Measurements from ENCODE around the gene DSCAM. TPM values are rescaled to one million over a fixed set of nuclear protein-coding genes. Genes with fewer than 3 reads are reported as not detected.

Gene DSCAM
- total RNA-seq, 1 donor = not detected

GRCh38 chr21:40606341-40606740 lies 240.6 kb downstream of the DSCAM start:
- no peak for DNase-seq (ENCODE audit: low read depth)
- no peak overlapping the region for H3K4me3 ChIP-seq (ENCODE audit: low read depth, low read length)
- no peak for TF ChIP-seq CTCF (IDR thresholded peaks at IDR 0.05; ENCODE audit: insufficient read depth, low read depth, low read length)

DNA sequence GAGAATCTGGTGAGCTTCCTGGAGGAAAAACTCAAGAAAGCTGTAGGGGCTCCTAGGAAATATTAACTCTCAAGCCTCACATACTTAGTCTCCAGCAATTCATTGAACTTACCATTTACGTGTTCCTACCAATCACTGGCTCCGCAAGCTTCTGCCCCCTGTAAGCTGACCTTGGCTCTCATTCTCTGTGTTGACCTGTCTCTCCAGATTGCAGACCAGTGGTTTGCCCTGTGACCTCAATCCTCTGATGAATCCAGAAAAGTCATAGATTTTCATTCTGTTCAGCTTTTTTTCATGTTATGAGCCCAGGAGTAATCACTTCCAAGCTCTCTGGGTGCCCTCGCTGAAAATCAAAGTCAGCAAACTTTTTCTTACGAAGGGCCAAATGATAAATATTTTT lies 241.9 kb downstream of the DSCAM start:
- DNase-seq (ENCODE audit: low read depth) = no peak
- H3K4me3 ChIP-seq (ENCODE audit: low read depth, low read length) = no peak overlapping the region
- TF ChIP-seq CTCF (IDR thresholded peaks at IDR 0.05; ENCODE audit: insufficient read depth, low read depth, low read length) = no peak

DNA sequence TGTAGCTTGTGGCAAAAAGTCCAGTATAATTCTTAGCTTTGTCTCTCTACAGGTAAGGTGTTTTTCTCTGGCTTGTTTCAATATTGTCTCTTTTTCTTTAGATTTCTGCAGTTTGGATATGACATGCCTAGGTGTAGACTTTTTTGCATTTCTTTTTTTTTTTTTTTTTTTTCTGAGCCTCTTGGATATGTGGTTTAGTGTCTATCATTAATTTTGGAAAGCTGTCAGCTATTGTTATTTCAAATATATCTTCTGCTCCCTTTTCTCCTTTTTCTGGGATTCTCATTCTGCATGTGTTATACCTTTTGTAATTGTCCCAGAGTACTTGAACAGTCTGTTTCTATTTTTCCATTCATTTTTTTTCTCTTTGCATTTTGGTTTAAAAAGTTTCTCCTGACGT lies 243.2 kb downstream of the DSCAM start:
- TF ChIP-seq CTCF (IDR thresholded peaks at IDR 0.05; ENCODE audit: insufficient read depth, low read depth, low read length) = no peak
- no peak overlapping the region for H3K4me3 ChIP-seq (ENCODE audit: low read depth, low read length)
- DNase-seq (ENCODE audit: low read depth) = no peak

- no peak for DNase-seq (ENCODE audit: low read depth)
- no peak overlapping the region for H3K4me3 ChIP-seq (ENCODE audit: low read depth, low read length)
- no peak for TF ChIP-seq CTCF (IDR thresholded peaks at IDR 0.05; ENCODE audit: insufficient read depth, low read depth, low read length)
Observed at GRCh38 chr21:40602080-40602479, 244.9 kb downstream of the DSCAM start.

DNA sequence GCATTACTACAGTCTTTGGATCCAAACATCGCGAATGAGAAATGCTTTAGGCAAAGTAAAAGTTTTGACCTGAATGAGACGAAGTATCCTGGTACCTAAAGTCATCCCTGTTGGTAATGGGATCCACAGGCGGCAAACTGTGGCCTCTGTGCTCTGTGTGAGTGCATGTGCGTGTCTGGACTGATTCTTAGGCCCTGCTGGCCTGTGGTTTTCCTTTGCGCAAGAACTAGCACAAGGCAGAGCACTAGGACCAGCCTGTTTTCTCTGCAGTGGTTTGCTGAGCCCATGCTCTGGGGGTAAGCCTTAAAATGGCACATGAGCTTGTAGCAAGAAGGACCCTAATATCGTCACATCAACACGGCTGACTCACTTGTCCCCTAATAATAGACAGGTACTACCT lies 251.2 kb downstream of the DSCAM start:
- DNase-seq (ENCODE audit: low read depth) = no peak
- H3K4me3 ChIP-seq (ENCODE audit: low read depth, low read length) = no peak overlapping the region
- TF ChIP-seq CTCF (IDR thresholded peaks at IDR 0.05; ENCODE audit: insufficient read depth, low read depth, low read length) = no peak

GRCh38 chr21:40587736-40588346 lies 259.1 kb downstream of the DSCAM start:
- H3K4me3 ChIP-seq (ENCODE audit: low read depth, low read length) = no peak overlapping the region
- TF ChIP-seq CTCF (IDR thresholded peaks at IDR 0.05; ENCODE audit: insufficient read depth, low read depth, low read length) = no peak
- no peak for DNase-seq (ENCODE audit: low read depth)

GRCh38 chr21:40586575-40586974 lies 260.4 kb downstream of the DSCAM start:
- no peak for DNase-seq (ENCODE audit: low read depth)
- no peak overlapping the region for H3K4me3 ChIP-seq (ENCODE audit: low read depth, low read length)
- TF ChIP-seq CTCF (IDR thresholded peaks at IDR 0.05; ENCODE audit: insufficient read depth, low read depth, low read length) = no peak
